NT2/D1 (cell line): Measurements from ENCODE around the gene DIP2A.

Experiments
- DNase-seq: peaks from one replicate; pipeline ENCODE4 v3.0.0-alpha.2; 2011; ENCODE audit warnings: low read depth, low spot score
- H3K27me3 ChIP-seq: 2 replicates; pipeline ENCODE4 v1.6.0; 2011; ENCODE audit warnings: mild to moderate bottlenecking; ENCODE audit not compliant: insufficient read length, insufficient read depth
- H3K36me3 ChIP-seq: 2 replicates; pipeline ENCODE4 v1.6.1; 2011; ENCODE audit warnings: mild to moderate bottlenecking, low read length, mixed read lengths; ENCODE audit not compliant: insufficient read depth, insufficient read length
- H3K4me1 ChIP-seq: 2 replicates; pipeline ENCODE4 v1.5.1; 2011; ENCODE audit not compliant: insufficient read depth, insufficient read length
- H3K4me3 ChIP-seq: 2 replicates; pipeline ENCODE4 v1.5.1; 2011; ENCODE audit warnings: low read depth; ENCODE audit not compliant: insufficient read length
- H3K9ac ChIP-seq: 2 replicates; pipeline ENCODE4 v1.6.0; 2011; ENCODE audit warnings: low read depth; ENCODE audit not compliant: insufficient read length
- H3K9me3 ChIP-seq: 2 replicates; pipeline ENCODE4 v1.5.1; 2011; ENCODE audit warnings: mild to moderate bottlenecking, low read length; ENCODE audit not compliant: insufficient read depth
- SUZ12 ChIP-seq: IDR thresholded peaks from 2 replicates; pipeline ENCODE4 v1.6.1; 2011; ENCODE audit not compliant: insufficient read length, insufficient read depth; ENCODE audit errors: extremely low read depth
- YY1 ChIP-seq: IDR thresholded peaks from 2 replicates; pipeline ENCODE4 v1.6.1; 2011; ENCODE audit not compliant: insufficient read length, insufficient read depth
- ZNF274 ChIP-seq: IDR thresholded peaks from 2 replicates; pipeline ENCODE4 v1.6.1; 2011; ENCODE audit warnings: mild to moderate bottlenecking, low read depth, low read length

Gene DIP2A

DNA sequence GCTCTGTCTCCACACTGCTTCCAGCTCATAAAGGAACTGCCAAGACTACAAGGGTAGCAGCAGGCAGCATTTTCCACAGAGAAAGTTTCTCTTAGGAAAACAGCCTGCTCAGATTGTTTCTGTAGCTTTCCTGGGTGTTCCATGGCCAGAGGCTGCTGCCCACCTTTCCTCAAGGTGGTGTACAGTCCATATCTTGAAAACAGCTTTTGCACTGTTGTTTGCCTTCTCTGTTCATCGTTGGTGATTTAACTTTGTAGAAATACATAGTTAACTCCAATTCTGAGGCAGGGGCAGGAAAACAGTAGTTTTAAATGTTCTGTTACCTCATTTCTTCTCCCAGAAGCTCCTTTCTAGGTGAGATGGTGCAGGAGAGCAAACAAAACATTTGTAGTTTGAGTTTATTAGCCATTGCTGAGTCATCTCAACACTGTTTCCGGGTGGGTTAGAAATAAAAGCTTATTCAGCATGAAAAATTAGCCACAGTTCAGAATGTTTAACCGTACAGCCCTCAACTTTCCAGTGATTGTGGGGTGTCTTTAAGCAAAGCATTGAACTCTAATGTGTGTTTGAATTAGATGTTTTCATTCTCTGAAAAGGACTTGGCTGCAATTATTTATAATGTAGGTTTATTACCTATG lies 41.7 kb downstream of the DIP2A start:
- H3K9me3 ChIP-seq: no peaks in the 10 kb centered on the region
- no peak overlapping the region for H3K9ac ChIP-seq

DNA sequence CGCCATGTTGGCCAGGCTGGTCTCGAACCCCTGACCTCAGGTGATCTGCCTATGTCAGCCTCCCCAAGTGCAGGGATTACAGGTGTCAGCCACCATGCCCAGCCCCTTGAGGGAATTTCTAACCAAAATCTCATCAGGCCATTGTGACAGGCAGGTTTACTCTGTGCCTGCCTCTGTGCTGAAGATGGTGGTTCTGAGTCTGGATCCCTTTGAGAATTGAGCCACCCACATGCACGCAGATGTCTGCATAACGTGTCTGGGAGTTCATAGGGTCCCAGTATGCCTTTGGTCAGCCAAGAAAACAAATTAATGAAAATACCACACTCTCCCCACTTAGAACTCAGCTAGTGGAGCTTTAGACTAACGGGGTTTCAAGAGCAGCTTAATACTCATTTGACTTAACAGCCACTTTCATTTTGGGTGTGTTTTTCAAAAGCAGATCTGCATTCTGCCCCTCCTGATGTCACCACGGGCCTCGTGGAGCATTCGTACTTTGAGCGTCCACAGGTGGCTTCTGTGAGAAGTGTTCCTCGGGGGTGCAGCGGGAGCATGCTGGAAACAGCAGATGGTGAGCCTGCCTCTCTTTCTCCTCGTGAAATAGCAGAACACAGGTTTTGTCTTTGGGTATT lies 45.3 kb downstream of the DIP2A start:
- Histone ChIP-seq H3K9ac (no peak overlapping the region), H3K4me3 (no peak overlapping the region), H3K36me3 (peaks cover 37% of the 10 kb centered on the region), H3K4me1 (no peaks in the 10 kb centered on the region), H3K27me3 (no peaks in the 10 kb centered on the region), H3K9me3 (no peaks in the 10 kb centered on the region)
- no peak for TF ChIP-seq ZNF274
- TF ChIP-seq SUZ12: no peak
- TF ChIP-seq YY1: no peak
- DNase-seq: no peak

More for the DNA sequence above, 41.7 kb downstream of the DIP2A start:
- Histone ChIP-seq H3K36me3 (peaks cover 61% of the 10 kb centered on the region), H3K4me3 (no peak overlapping the region), H3K4me1 (no peaks in the 10 kb centered on the region), H3K27me3 (no peaks in the 10 kb centered on the region)
- DNase-seq: no peak
- TF ChIP-seq SUZ12: no peak
- no peak for TF ChIP-seq YY1
- TF ChIP-seq ZNF274: no peak

DNA sequence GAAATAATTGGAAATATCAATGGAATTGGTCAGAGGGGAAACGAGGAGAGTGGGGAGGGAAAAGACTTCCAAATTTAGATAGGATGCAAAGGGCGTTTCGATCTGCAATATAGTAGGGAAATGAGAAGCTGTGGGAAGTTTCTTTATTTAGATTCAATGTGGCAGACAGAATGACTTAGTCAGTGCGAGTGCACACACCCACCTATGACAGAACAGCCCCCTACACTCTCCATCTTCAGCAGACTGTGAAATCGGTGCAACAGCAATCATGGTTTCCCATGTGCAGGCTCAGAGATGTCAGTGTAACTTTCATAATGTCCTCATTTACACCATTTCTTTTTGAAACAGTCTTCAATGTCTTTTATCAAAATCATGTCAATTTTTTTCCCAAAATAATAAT lies 46.0 kb downstream of the DIP2A start:
- H3K9me3 ChIP-seq: no peaks in the 10 kb centered on the region
- H3K9ac ChIP-seq: no peak overlapping the region
- no peak overlapping the region for H3K4me3 ChIP-seq
- H3K4me1 ChIP-seq: no peaks in the 10 kb centered on the region
- peaks cover 37% of the 10 kb centered on the region for H3K36me3 ChIP-seq
- no peak for DNase-seq
- TF ChIP-seq SUZ12 (no peak), YY1 (no peak), ZNF274 (no peak)
- H3K27me3 ChIP-seq: no peaks in the 10 kb centered on the region

DNA sequence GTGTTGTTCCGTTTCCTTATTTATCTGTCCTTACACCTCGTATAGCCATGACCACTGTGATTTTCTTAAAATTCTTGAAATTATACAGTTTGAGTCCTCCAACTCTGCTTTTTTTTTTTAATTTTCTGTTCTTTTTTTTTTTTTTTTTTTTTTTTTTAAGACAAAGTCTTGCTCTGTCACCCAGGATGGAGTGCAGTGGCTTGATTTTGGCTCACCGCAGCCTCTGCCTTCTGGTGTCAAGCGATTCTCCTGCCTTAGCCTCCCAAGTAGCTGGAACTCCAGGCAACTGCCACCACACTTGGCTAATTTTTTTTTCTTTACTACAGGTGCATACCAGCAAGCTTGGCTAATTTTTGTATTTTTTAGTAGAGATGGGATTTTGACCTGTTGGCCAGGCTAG lies 48.9 kb downstream of the DIP2A start:
- H3K36me3 ChIP-seq: peaks cover 54% of the 10 kb centered on the region
- H3K4me1 ChIP-seq: no peaks in the 10 kb centered on the region
- H3K9ac ChIP-seq: no peak overlapping the region
- H3K27me3 ChIP-seq: no peaks in the 10 kb centered on the region
- H3K9me3 ChIP-seq: no peaks in the 10 kb centered on the region
- H3K4me3 ChIP-seq: no peak overlapping the region
- DNase-seq: no peak
- TF ChIP-seq ZNF274: no peak
- no peak for TF ChIP-seq SUZ12
- TF ChIP-seq YY1: no peak

DNA sequence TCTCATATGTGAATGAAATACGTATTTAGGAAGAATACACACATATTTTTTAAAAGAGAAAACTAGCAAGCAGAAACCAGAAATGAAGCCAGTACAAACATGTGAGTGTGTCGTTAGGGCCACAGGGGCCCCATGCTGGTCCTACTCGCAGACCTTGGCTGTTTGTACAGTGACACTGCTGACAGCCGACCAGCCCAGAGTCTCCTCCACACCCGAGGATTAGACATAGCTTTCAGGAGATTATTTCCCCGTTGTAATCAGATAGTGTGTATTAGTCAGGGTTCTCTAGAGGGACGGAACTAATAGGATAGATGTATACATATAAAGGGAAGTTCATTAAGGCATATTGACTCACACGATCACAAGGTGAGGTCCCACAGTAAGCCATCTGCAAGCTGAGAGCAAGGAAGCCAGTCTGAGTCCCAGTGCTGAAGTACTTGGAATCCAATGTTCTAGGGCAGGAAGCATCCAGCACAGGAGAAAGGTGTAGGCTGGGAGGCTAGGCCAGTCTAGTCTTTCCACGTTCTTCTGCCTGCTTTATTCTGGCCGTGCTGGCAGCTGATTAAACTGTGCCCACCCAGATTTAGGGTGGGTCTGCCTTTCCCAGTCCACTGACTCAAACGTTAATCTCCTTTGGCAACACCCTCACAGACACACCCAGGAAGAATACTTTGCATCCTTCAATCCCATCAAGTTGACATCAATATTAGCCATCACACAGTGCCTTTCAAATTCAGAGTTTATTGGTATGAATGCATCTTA lies 51.2 kb downstream of the DIP2A start:
- Histone ChIP-seq H3K27me3 (no peaks in the 10 kb centered on the region), H3K9ac (no peak overlapping the region), H3K36me3 (peaks cover 48% of the 10 kb centered on the region), H3K4me1 (no peaks in the 10 kb centered on the region), H3K9me3 (no peaks in the 10 kb centered on the region), H3K4me3 (no peak overlapping the region)
- DNase-seq: no peak
- TF ChIP-seq ZNF274 (no peak), SUZ12 (no peak), YY1 (no peak)

DNA sequence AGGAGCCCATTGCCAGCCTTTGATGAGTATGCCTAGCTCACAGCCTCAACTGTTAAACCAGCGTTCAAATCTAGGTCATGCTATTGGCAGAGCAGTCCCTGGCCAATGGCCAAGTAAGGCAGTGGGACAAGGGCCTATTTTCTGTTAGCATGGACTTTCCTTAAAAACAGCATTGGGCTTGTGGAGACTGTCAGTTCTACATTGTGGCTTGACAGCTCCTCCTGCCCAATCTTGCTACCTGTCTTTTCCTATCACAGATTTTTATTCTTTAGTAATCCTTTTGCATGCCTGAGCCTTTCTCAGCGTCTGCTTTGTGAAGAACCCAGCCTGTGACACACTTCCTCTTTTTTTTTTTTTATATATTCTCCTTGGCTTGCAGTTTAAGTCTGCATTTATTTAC lies 56.4 kb downstream of the DIP2A start:
- H3K4me1 ChIP-seq: no peaks in the 10 kb centered on the region
- no peaks in the 10 kb centered on the region for H3K9me3 ChIP-seq
- H3K9ac ChIP-seq: no peak overlapping the region
- H3K36me3 ChIP-seq: peaks cover 43% of the 10 kb centered on the region
- no peak for TF ChIP-seq ZNF274
- TF ChIP-seq SUZ12: no peak
- no peak for TF ChIP-seq YY1
- no peak for DNase-seq
- no peaks in the 10 kb centered on the region for H3K27me3 ChIP-seq
- H3K4me3 ChIP-seq: no peak overlapping the region

DNA sequence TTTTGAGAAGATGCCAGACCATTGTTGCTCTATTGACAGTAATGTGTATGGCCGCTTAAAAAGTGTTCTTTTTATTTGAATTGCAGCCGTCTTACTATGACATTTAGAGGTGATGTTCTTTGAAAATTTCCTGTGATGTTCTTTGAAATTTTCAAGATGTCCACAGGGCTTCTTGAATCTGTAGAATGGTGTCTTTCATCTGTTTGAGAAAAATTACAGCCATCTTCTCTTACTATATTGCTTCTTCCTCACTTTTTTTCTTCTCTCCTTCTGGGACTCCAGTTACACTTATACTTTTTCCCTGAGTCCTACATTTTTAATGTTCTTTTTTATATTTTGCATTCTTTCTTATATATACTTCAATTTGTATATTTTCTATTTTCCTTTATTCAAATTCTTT lies 57.4 kb downstream of the DIP2A start:
- Histone ChIP-seq H3K4me1 (no peaks in the 10 kb centered on the region), H3K9me3 (no peaks in the 10 kb centered on the region), H3K36me3 (peaks cover 35% of the 10 kb centered on the region), H3K27me3 (no peaks in the 10 kb centered on the region), H3K4me3 (no peak overlapping the region), H3K9ac (no peak overlapping the region)
- no peak for DNase-seq
- TF ChIP-seq ZNF274 (no peak), SUZ12 (no peak), YY1 (no peak)
